GM19025 (cell line): ENCODE data around the gene ZFAND6.
A peak's percentile ranks its signal among the peaks of the same experiment; 100 is the strongest.
"Not testable (repeated sequence)": the region's sequence is repeated elsewhere in the genome, so short reads cannot be mapped to it uniquely, and the experiment has no call there.

Experiments used
- ATAC-seq: cut with Tn5 transposase; IDR thresholded peaks from one replicate; pipeline ENCODE4 v1.9.1; 2021; ENCODE audit warnings: mild to moderate bottlenecking, low read depth, moderate library complexity; ENCODE audit not compliant: unreplicated experiment

The ZFAND6 gene

DNA sequence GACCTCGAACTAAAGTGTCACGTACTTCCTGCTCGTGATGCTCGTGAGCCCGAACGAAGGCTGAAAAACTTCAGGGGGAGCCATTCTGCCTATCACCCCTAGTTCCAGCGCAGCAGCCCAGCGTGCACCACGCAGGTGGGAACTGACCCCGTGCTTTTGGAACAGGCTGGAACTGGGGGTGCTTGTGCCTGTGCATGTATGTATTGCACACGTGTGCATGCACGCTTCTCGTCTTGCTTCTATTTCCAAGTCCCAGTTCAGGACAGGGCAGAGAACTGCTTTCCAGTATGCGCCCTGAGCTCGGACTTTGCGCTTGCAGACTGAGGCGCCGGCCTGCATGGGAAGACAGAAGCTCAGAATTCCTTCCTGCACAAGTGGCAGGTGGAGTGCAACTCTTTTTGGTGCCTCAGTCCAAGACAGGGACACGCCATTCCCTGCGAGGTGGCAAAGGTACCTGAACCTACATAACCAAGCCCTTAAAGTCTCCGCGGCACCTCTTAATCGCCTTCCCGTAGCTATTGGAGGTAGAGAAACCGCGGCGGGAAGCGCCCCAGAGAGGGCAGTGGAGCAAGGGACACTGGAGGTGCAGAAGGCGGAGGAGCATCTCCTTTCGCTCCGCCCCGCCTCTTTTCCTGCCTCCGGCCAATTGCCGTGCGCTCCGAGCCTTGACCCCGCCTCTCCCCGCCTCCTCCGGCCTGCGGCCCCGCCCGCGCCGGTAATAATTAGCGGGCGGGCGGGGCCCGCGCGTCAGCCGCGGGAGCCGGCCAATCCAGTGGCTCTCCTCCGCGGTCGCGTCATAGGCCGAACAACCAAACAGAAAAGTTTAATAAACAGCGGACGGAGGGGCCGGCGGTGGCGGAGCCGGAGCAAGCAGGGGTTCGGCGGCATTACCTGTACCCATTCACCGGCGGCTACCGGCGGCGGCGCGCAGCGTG is at the start of gene ZFAND6:
Gene ZFAND6 (plus strand): TSS at position 826 of the 935 bp plus-strand sequence. CDS start 60,669 bp downstream, outside the sequence.
- ATAC-seq: peak; percentile 82

DNA sequence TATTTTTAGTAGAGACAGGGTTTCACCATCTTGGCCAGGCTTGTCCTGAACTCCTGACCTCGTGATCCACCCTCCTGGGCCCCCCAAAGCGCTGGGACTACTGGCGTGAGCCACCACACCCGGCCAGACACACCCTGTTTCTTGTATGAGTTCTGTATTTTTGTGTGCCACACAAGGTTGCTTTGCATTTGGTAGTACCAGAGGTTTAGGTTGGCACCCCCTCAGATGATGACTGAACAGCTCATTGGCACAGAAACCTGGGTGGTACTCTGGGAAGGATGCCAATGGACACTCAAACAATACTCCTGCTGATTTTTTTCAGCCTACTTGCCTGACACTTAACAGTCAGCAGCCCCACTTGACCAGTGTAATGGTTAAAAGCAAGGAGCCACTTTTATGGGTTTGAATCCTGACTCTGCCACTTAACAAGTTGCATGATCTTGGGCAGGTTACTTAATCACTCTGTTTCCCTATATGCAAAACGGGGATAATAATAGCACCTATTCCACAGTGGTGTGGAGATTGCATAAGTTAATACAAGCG is 49.3 kb upstream of the ZFAND6 start:
- no peak for ATAC-seq

DNA sequence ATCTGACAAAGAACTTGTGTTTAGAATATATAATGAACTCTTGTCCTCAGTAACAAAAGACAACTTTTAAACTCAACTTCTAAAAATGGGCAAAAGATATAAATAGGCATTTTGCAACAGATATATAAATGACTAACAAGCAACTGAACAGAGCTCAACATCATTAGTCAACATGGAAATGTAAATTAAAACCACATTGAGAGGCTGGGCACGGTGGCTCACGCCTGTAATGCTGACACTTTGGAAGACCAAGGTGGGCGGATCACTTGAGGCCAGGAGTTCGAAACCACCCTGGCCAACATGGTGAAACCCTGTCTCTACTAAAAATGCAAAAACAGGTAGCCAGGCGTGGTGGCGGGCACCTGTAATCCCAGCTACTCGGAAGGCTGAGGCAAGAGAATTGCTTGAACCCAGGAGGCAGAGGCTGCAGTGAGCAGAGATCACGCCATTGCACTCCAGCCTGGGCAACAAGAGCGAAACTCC is 48.4 kb upstream of the ZFAND6 start:
- ATAC-seq: not testable (repeated sequence)

DNA sequence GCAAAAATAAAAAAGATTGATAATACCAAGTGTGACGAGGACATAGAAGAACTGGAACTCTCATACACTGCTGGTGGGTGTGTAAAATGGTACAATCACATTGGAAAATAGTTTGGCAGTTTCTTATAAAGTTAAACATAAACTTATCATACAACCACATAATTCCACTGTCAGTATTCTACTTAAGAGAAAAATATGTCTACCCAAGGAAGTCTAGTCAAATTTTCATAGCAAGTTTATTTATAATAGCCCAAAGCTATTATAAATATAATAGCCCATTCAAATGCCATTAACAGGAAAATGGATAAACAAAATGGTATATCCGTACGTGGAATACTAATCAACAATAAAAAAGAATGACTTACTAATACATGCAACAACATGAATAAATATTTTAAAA is 47.9 kb upstream of the ZFAND6 start:
- no peak for ATAC-seq

GRCh38 chr15:80012060-80012726 is 47.3 kb upstream of the ZFAND6 start:
- ATAC-seq: no peak

GRCh38 chr15:80014186-80014585 is 45.3 kb upstream of the ZFAND6 start:
- not testable (repeated sequence) for ATAC-seq

- no peak for ATAC-seq
These were observed 44.3 kb upstream of the ZFAND6 start for GRCh38 chr15:80015156-80015555.

DNA sequence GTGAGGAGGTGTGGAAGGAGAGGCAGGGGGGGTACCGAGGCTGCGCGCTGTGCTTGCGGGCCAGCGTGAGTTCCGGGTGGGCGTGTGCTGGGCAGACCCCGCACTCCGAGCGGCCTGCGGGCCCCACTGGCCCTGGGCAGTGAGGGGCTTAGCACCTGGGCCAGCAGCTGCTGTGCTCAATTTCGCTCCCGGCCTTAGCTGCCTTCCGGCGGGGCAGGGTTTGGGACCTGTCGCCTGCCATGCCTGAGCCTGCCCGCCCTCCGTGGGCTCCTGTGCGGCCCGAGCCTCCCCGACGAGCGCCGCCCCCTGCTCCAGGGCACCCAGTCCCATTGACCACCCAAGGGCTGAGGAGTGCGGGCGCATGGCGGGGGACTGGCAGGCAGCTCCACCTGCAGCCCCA is 43.0 kb upstream of the ZFAND6 start:
- ATAC-seq: not testable (repeated sequence)

GRCh38 chr15:80017139-80017538 is 42.3 kb upstream of the ZFAND6 start:
- not testable (repeated sequence) for ATAC-seq

- ATAC-seq: no peak
These were observed 40.2 kb upstream of the ZFAND6 start for GRCh38 chr15:80019168-80019745.

GRCh38 chr15:80020149-80020548 is 39.3 kb upstream of the ZFAND6 start:
- ATAC-seq: not testable (repeated sequence)

DNA sequence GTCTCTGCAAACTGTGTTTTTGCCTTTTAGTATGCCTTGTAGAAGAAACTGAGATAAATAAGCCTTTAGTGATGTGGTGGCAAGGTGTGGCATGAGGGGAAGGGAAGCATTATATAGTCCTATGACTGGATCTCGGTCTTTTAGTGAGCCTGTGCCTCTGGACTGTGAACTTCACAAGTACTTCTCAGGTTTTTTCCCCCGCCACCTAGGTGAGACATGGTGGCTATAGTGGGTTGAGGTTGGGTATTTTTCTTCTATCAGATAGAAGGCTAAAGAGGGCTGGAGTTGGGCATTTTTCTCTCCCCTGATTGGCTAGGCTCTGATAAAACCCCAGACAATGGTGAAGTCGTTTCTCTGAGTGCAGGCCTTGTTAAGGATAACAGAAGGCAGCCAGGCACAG is 38.7 kb upstream of the ZFAND6 start:
- no peak for ATAC-seq

GRCh38 chr15:80026310-80026709 is 33.2 kb upstream of the ZFAND6 start:
- no peak for ATAC-seq

- ATAC-seq: no peak
These were observed 32.7 kb upstream of the ZFAND6 start for GRCh38 chr15:80026754-80027153.

DNA sequence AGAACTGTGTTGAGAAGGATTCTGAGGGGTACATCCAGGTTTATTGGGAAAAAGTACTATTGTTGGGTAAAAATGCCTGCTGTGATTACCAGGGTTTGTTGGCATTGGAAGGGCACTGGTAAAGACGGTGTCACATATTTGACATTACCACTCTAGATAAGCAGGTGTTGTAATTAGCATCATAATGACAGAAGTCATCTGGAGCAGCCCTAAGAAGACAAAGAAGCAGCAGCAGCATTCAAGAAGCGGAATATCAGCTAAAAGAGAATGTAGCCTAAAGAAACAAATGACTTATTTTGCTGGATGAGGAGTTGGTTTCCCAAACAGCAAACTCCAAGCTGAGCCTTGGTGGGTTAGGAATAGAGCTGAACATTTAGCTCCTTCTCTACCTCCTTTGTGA is 30.5 kb upstream of the ZFAND6 start:
- no peak for ATAC-seq

DNA sequence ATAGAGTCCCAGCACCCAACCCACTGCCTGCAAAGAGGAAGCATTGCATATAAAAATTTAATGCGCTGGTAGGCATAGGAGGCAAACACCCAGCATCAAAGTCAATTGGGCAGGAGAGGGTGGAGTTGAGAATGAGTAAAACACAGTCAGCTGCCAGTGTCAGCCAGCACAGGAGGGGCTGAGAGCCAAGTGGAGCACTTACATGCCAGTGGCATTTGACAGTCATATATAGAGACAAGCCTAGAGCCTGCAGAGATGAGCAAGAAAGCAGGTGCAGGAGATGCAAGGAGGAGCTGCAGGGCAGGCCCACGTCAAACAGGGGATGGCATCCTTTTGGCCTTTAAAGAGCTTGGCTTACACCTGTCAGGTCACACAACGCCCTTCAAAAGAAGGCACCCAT is 27.6 kb upstream of the ZFAND6 start:
- no peak for ATAC-seq

- ATAC-seq: no peak
These were observed 24.8 kb upstream of the ZFAND6 start for GRCh38 chr15:80034629-80035028.

GRCh38 chr15:80036071-80036470 is 23.4 kb upstream of the ZFAND6 start:
- no peak for ATAC-seq

DNA sequence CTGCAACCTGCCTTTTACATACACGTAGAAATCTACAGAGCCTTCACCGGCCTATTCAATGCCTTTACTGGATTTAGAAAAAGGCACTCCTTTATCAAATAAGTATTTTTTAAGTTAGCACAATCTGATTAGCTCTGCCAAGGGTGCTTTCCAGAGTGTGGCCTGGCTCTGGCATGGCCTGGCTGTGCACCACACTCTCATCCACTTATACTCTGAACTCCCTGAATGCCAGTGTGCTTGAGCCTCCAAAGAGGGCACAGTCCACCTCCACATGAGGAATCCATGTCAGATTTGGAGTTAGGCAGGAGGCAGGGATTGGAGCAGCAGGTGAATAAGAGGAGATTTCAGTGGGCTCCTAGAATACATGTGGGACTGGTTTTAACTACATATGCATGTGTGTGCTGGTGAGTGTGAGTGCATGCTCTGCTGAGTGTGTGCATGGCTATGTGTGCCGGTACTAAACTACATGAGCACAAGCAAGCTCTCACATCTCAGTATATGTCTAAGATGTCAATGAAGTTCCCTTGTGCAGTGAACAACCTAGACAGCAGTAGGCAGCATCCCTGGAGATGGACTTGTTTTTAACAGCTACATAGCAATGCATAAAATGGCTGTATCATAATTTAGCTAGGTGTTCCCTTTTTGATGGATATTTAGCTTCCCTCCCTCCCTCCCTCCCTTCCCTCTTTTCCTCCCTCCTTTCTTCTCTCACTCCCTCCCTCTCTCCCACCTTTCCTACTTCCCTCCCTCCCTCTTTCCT is 17.8 kb upstream of the ZFAND6 start:
- no peak for ATAC-seq

- ATAC-seq: no peak
These were observed 16.9 kb upstream of the ZFAND6 start for GRCh38 chr15:80042568-80042967.
